ENCODE measurements around the gene CLIC4. TPM values are rescaled to one million over a fixed set of nuclear protein-coding genes. Genes with fewer than 3 reads are reported as not detected.

CLIC4 gene
- total RNA-seq, 1 donor from 2014 or later: 90.4 TPM

DNA sequence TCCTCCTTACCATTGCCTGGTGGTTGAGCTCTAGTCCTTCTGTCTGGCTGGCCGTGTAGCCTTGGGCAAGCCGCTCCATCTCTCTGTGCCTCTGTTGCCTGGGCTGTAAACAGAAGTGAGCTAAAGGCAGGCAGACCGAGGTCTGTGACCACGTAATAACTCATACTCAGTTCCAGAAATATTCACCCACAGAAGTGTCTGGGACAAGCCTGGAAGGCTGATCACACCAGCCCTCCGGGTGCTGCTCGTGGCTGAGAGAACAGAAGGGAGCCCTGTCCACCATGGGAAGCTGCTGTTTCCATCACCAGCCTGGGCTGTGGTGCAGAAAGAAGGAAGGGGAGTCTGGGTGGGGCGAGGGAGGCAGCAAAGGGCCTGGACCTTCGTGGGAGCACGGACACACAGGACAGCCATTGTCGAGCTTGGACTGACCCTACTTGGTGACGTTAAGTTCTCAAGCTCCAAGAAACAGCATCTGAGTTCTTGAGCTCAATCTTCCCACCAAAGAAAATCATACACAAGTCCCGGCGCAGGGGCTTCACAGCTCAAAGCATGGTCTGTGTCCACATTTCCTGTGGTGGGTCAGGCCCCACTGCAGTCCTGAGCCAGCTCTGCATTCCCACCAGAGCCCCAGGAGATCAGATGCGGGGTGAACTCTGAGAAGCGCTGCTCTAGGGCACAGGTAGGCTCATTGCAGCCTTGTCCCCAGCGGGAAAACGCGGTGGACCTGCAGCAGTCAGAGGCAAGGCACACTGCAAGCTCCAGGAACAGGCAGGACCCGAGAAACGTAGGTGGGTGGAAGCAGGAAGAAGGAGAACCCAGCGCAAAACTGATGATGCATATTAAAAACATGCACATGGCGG lies 123.0 kb downstream of the CLIC4 start:
- Mint-ChIP-seq H3K4me3 (ENCODE audit: low read depth) (no peak overlapping the region), H3K27ac (no peak overlapping the region)
- no peak for DNase-seq (ENCODE audit: low spot score, unreplicated experiment)

GRCh38 chr1:24870551-24871195 lies 125.4 kb downstream of the CLIC4 start:
- H3K4me1 Mint-ChIP-seq (ENCODE audit: low read depth): no peaks in the 10 kb centered on the region
- no peaks in the 10 kb centered on the region for H3K36me3 Mint-ChIP-seq (ENCODE audit: insufficient read depth)
- no peak overlapping the region for H3K27ac Mint-ChIP-seq
- no peak overlapping the region for H3K4me3 Mint-ChIP-seq (ENCODE audit: low read depth)
- peaks cover 11% of the 10 kb centered on the region for H3K27me3 Mint-ChIP-seq
- TF ChIP-seq, protein P1, sequence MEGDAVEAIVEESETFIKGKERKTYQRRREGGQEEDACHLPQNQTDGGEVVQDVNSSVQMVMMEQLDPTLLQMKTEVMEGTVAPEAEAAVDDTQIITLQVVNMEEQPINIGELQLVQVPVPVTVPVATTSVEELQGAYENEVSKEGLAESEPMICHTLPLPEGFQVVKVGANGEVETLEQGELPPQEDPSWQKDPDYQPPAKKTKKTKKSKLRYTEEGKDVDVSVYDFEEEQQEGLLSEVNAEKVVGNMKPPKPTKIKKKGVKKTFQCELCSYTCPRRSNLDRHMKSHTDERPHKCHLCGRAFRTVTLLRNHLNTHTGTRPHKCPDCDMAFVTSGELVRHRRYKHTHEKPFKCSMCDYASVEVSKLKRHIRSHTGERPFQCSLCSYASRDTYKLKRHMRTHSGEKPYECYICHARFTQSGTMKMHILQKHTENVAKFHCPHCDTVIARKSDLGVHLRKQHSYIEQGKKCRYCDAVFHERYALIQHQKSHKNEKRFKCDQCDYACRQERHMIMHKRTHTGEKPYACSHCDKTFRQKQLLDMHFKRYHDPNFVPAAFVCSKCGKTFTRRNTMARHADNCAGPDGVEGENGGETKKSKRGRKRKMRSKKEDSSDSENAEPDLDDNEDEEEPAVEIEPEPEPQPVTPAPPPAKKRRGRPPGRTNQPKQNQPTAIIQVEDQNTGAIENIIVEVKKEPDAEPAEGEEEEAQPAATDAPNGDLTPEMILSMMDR (IDR thresholded peaks at IDR 0.05; ENCODE audit: unreplicated experiment): no peak
- no peaks in the 10 kb centered on the region for H3K9me3 Mint-ChIP-seq (ENCODE audit: low read depth)
- DNase-seq (ENCODE audit: low spot score, unreplicated experiment): no peak

More for the DNA sequence above, 123.0 kb downstream of the CLIC4 start:
- H3K4me1 Mint-ChIP-seq (ENCODE audit: low read depth): peaks cover 12% of the 10 kb centered on the region
- peaks cover 11% of the 10 kb centered on the region for H3K27me3 Mint-ChIP-seq
- H3K36me3 Mint-ChIP-seq (ENCODE audit: insufficient read depth): no peaks in the 10 kb centered on the region
- TF ChIP-seq, protein P1 (IDR thresholded peaks at IDR 0.05; ENCODE audit: unreplicated experiment): no peak
- H3K9me3 Mint-ChIP-seq (ENCODE audit: low read depth): no peaks in the 10 kb centered on the region

GRCh38 chr1:24871306-24871901 lies 126.2 kb downstream of the CLIC4 start:
- no peak for DNase-seq (ENCODE audit: low spot score, unreplicated experiment)
- Mint-ChIP-seq H3K27me3 (peaks cover 11% of the 10 kb centered on the region), H3K4me3 (ENCODE audit: low read depth) (no peak overlapping the region), H3K4me1 (ENCODE audit: low read depth) (no peaks in the 10 kb centered on the region), H3K9me3 (ENCODE audit: low read depth) (no peaks in the 10 kb centered on the region), H3K27ac (no peak overlapping the region), H3K36me3 (ENCODE audit: insufficient read depth) (no peaks in the 10 kb centered on the region)
- TF ChIP-seq, protein P1 (IDR thresholded peaks at IDR 0.05; ENCODE audit: unreplicated experiment): no peak

DNA sequence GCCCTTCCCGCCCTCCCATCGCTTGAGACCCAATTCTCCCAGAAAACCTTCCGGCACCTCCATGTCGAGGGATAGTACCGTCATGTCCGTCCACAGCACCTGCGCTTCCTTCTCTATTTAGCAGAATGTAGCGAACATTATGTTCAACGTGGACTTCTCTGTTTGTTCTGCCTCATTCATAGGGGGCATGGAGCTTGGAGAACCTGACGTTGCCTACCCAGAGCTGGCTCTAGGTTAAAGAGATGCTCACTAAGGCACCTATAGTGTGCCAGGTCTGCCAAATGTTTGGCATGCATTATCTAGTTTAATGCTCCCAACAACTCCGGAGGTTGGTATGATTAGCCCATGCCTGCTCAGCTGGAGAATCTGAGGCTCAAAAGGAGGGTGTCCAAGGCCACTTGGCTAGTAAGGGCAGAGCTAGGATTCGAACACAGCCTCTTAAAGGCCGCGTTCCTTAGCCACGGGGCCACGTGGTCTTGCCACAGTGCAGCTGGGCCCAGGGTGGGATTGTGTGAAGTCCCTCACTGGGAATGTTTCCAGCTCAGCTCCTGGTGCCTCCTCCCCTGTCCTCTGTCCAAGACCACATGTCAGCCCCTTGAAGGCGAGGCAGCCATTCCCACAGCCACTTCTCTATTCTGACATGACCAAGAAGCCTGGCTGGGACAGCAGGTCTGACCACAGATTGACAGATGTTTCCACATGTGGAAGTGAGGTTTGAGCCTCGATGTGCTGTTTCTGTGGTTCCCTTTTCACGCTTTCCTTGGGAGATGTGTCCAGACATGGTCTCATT lies 127.0 kb downstream of the CLIC4 start:
- H3K4me1 Mint-ChIP-seq (ENCODE audit: low read depth): no peaks in the 10 kb centered on the region
- H3K36me3 Mint-ChIP-seq (ENCODE audit: insufficient read depth): no peaks in the 10 kb centered on the region
- no peak overlapping the region for H3K4me3 Mint-ChIP-seq (ENCODE audit: low read depth)
- no peak for DNase-seq (ENCODE audit: low spot score, unreplicated experiment)
- TF ChIP-seq, protein P1 (IDR thresholded peaks at IDR 0.05; ENCODE audit: unreplicated experiment): no peak
- H3K9me3 Mint-ChIP-seq (ENCODE audit: low read depth): no peaks in the 10 kb centered on the region
- peak overlapping the region; percentile 8 for H3K27ac Mint-ChIP-seq
- H3K27me3 Mint-ChIP-seq: peaks cover 8% of the 10 kb centered on the region

- no peaks in the 10 kb centered on the region for H3K36me3 Mint-ChIP-seq (ENCODE audit: insufficient read depth)
- no peaks in the 10 kb centered on the region for H3K4me1 Mint-ChIP-seq (ENCODE audit: low read depth)
- no peak overlapping the region for H3K4me3 Mint-ChIP-seq (ENCODE audit: low read depth)
- no peaks in the 10 kb centered on the region for H3K9me3 Mint-ChIP-seq (ENCODE audit: low read depth)
- TF ChIP-seq, protein P1 (IDR thresholded peaks at IDR 0.05; ENCODE audit: unreplicated experiment): no peak
- H3K27ac Mint-ChIP-seq: no peak overlapping the region
- H3K27me3 Mint-ChIP-seq: peaks cover 4% of the 10 kb centered on the region
- no peak for DNase-seq (ENCODE audit: low spot score, unreplicated experiment)
These were observed 127.9 kb downstream of the CLIC4 start for GRCh38 chr1:24873148-24873547.

Measured in progenitor cell of endocrine pancreas (in vitro differentiated cells).